ENCODE measurements around the gene CPEB2.

Gene CPEB2

DNA sequence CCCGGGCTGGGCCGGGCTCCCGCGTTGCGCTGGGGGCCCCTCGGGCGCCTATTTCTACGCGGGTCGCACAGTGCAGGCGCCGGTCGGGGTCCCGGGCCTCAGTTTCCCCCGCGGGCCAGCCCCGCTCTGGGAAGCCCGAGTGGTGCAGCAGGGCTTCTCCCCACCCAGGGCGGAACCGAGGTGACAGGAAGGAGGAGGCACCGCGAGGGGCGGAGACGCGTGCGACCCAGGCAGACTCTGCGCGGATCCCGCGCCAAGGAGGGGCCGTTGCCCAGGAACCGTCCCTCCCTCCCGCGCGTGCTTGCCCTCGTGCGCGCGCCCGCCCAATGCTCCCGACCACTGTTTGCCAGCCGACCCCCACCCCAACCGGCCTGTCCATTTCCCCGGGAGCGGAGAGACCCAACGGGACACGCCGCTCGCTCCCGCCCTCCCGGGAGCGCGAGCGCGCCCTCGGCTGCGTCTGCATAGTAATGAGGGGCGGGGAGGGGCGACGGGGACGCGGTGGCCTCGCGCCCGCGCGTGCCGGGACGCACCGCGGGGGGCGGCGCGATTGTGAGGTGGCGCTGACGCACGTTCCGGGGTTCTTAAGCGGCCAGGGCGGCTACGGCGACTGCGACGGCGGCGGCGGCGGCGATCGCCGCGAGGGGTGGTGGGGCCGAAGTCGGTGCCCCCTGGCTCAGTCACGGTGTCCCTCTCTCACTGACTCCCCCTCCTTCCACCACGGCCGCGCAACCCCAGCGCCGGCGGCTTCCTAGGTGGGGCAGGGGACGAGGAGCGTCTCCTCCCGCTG lies at the start of gene CPEB2:
Gene CPEB2, plus strand, starts transcription at position 613 of the 790 bp plus-strand sequence. CDS start 193 bp downstream, outside the sequence.
- Mint-ChIP-seq H3K27me3 (no peaks in the 10 kb centered on the region), H3K36me3 (peaks cover 8% of the 10 kb centered on the region), H3K27ac (peak within 1 kb of the TSS; percentile 90), H3K9me3 (no peaks in the 10 kb centered on the region), H3K4me1 (peaks cover 18% of the 10 kb centered on the region), H3K4me3 (peak within 1 kb of the TSS; percentile 95)
- peak; percentile 85 for ATAC-seq

DNA sequence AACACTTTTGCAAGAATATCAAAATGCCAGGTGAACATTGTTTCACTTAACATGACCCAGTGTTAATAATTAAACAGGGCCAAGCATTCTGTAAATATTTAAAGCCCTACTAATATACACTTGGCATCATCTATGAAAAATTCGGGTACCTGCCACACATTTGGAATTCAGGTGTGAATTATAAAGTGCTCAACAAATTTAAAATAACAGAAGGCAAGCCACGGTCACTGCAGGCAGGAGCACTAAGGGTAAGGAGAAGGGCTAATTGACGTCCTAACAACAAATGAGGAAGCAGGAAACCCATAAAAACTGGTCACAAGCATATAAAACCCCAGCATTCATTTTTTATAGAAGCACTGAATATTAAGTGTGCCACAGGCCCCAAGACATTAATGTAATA lies 43.8 kb upstream of the CPEB2 start:
- Mint-ChIP-seq H3K4me1 (peaks cover 8% of the 10 kb centered on the region), H3K27me3 (peaks cover 33% of the 10 kb centered on the region), H3K36me3 (no peaks in the 10 kb centered on the region), H3K4me3 (no peak overlapping the region), H3K27ac (no peak overlapping the region), H3K9me3 (no peaks in the 10 kb centered on the region)
- no peak for ATAC-seq

GRCh38 chr4:14961292-14961691 lies 41.0 kb upstream of the CPEB2 start:
- Mint-ChIP-seq H3K4me3 (no peak overlapping the region), H3K27ac (no peak overlapping the region), H3K36me3 (no peaks in the 10 kb centered on the region), H3K9me3 (no peaks in the 10 kb centered on the region), H3K4me1 (peaks cover 8% of the 10 kb centered on the region), H3K27me3 (peaks cover 22% of the 10 kb centered on the region)
- ATAC-seq = no peak

- Mint-ChIP-seq H3K4me1 (peaks cover 8% of the 10 kb centered on the region), H3K4me3 (no peak overlapping the region), H3K9me3 (no peaks in the 10 kb centered on the region), H3K27me3 (peaks cover 11% of the 10 kb centered on the region), H3K27ac (no peak overlapping the region), H3K36me3 (no peaks in the 10 kb centered on the region)
- ATAC-seq = no peak
Measured at GRCh38 chr4:14965071-14965470, 37.2 kb upstream of the CPEB2 start.

- ATAC-seq = no peak
- Mint-ChIP-seq H3K4me3 (no peak overlapping the region), H3K27ac (no peak overlapping the region)
Measured at GRCh38 chr4:14967982-14968381, 34.3 kb upstream of the CPEB2 start.

GRCh38 chr4:14977830-14978229 lies 24.5 kb upstream of the CPEB2 start:
- ATAC-seq = no peak
- Mint-ChIP-seq H3K4me3 (no peak overlapping the region), H3K4me1 (no peaks in the 10 kb centered on the region), H3K36me3 (peaks cover 12% of the 10 kb centered on the region), H3K27ac (no peak overlapping the region), H3K27me3 (peaks cover 19% of the 10 kb centered on the region), H3K9me3 (peaks cover 5% of the 10 kb centered on the region)

More at GRCh38 chr4:14967982-14968381, 34.3 kb upstream of the CPEB2 start:
- Mint-ChIP-seq H3K36me3 (no peaks in the 10 kb centered on the region), H3K4me1 (peaks cover under 1% of the 10 kb centered on the region), H3K27me3 (peaks cover 22% of the 10 kb centered on the region), H3K9me3 (peaks cover 3% of the 10 kb centered on the region)

- no peaks in the 10 kb centered on the region for H3K9me3 Mint-ChIP-seq
- peaks cover 4% of the 10 kb centered on the region for H3K36me3 Mint-ChIP-seq
- no peak for ATAC-seq
- H3K27me3 Mint-ChIP-seq = no peaks in the 10 kb centered on the region
- no peak overlapping the region for H3K4me3 Mint-ChIP-seq
- no peak overlapping the region for H3K27ac Mint-ChIP-seq
- H3K4me1 Mint-ChIP-seq = no peaks in the 10 kb centered on the region
Measured at GRCh38 chr4:14984448-14984847, 17.8 kb upstream of the CPEB2 start.

DNA sequence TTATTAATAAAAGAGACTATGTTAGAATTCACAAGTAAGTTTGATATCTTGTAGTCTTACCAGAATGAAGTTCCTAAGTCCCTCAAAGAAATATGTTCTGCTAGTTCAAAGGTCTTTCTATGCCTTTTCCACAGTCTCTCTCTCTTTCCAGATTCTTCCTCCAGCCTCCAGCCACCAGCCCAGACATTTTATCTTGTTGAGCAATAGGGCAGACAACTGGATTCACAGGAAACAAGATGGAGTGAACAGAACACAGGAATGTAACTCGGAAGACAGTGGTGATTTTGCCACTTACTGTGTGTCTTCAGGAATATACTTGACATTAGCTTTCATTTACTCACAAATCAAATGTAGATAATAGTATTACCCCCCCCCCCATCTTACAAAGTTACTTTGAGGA lies 17.1 kb upstream of the CPEB2 start:
- no peak for ATAC-seq
- Mint-ChIP-seq H3K4me3 (no peak overlapping the region), H3K9me3 (no peaks in the 10 kb centered on the region), H3K36me3 (no peaks in the 10 kb centered on the region), H3K27ac (no peak overlapping the region), H3K27me3 (no peaks in the 10 kb centered on the region), H3K4me1 (no peaks in the 10 kb centered on the region)

- no peak overlapping the region for H3K4me3 Mint-ChIP-seq
- H3K27me3 Mint-ChIP-seq = no peaks in the 10 kb centered on the region
- ATAC-seq = no peak
- no peak overlapping the region for H3K27ac Mint-ChIP-seq
- H3K9me3 Mint-ChIP-seq = no peaks in the 10 kb centered on the region
- H3K36me3 Mint-ChIP-seq = no peaks in the 10 kb centered on the region
- H3K4me1 Mint-ChIP-seq = no peaks in the 10 kb centered on the region
Measured at GRCh38 chr4:14985843-14986242, 16.4 kb upstream of the CPEB2 start.

DNA sequence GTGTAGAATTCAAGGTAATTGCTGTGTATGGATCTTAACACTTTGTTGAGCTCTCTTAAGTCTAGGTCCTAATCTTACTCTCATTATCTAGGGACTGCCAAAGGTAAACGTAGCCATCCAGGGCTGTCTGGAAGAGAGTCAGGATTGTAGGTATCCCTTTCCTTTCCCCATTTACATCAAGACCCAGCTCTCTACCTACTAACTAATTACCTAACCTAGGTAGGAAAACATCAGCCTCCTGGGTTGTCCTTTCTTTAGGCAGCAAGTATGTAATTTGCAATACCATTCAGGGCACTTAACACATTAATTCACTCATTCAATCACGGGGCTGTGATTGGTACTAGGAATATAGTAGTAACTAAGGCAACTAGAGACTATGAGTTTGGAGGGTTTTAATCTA lies 15.2 kb upstream of the CPEB2 start:
- Mint-ChIP-seq H3K4me3 (no peak overlapping the region), H3K9me3 (no peaks in the 10 kb centered on the region), H3K4me1 (no peaks in the 10 kb centered on the region), H3K36me3 (no peaks in the 10 kb centered on the region), H3K27ac (no peak overlapping the region), H3K27me3 (no peaks in the 10 kb centered on the region)
- no peak for ATAC-seq

- Mint-ChIP-seq H3K4me3 (no peak overlapping the region), H3K27me3 (no peaks in the 10 kb centered on the region), H3K4me1 (peaks cover 8% of the 10 kb centered on the region), H3K27ac (no peak overlapping the region), H3K9me3 (no peaks in the 10 kb centered on the region), H3K36me3 (no peaks in the 10 kb centered on the region)
- ATAC-seq = no peak
Measured at GRCh38 chr4:14990484-14990883, 11.8 kb upstream of the CPEB2 start.

GRCh38 chr4:14994242-14994641 lies 8.0 kb upstream of the CPEB2 start:
- H3K27ac Mint-ChIP-seq = no peak overlapping the region
- no peak for ATAC-seq

DNA sequence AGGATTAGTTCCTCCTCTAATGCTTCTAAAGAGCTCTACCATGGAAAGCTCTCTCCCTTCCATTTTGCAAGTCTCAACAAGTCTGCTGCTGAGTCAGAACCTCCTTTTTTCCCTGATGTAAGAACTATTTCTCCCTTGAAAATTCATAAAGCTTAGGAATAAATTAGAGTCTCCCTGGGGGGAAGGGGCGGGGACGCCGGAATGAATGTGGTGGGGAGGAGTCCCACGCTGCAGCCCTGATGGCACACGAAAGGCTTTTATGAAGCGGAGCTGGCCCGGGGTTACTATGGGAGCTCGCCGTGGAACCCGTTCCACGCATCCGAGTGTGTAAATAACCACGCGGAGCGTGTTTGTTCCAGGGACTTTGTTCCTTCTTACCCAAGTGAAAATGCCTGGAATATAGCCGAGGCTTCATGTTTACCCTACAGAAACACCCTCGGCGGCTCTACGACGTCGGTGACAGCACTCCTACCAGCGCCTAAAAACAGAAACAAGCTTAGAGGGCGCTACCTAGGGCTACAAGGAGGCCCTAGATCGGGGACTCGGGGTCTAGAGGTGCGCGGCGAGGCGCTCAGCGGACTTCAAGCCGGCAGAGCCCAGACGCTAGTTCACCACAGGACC lies 923 bp upstream of the CPEB2 start:
- peaks cover 7% of the 10 kb centered on the region for H3K36me3 Mint-ChIP-seq
- H3K27ac Mint-ChIP-seq = peak overlapping the region; percentile 90
- peak overlapping the region; percentile 95 for H3K4me3 Mint-ChIP-seq
- H3K9me3 Mint-ChIP-seq = no peaks in the 10 kb centered on the region
- ATAC-seq = peak; percentile 22
- H3K27me3 Mint-ChIP-seq = no peaks in the 10 kb centered on the region
- H3K4me1 Mint-ChIP-seq = peaks cover 18% of the 10 kb centered on the region

More at GRCh38 chr4:14994242-14994641, 8.0 kb upstream of the CPEB2 start:
- H3K9me3 Mint-ChIP-seq = no peaks in the 10 kb centered on the region
- no peak overlapping the region for H3K4me3 Mint-ChIP-seq
- peaks cover 6% of the 10 kb centered on the region for H3K36me3 Mint-ChIP-seq
- peaks cover 8% of the 10 kb centered on the region for H3K4me1 Mint-ChIP-seq
- no peaks in the 10 kb centered on the region for H3K27me3 Mint-ChIP-seq

DNA sequence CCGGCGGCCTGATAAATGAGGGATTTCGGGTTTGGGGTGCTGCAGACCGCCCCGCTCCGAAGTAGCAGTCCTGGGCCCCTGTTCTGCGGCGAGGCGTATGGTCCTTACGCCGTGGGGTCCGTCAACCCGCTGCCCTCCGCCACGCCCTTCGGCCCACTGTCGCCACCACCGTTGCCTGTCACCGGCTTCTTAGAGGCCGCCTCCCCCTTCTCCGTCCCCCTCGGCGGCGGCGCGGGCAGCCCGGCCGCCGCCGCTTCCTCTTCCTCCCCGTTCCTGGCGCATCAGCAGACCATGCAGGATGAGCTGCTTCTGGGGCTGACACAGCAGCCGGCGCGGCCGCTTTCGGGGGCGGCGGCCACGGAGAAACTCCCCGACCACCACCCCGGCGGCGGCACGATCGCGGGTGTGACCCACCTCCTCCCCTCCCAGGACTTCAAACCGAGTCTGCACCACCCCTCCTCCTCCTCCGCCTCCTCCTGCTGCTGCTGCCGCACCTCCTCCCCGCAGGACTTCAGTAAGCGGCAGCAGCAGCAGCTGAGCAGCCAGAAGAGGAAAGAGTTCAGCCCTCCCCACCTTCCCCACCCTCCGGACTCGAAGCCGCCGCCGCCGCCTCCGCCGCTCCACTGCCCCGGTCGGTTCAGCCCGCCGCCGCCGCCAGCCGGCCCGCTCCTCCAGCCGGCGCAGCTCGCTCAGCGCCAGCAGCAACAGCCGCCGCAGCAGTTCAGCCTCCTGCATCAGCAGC lies 549 bp downstream of the CPEB2 start:
- peaks cover 18% of the 10 kb centered on the region for H3K4me1 Mint-ChIP-seq
- H3K27me3 Mint-ChIP-seq = no peaks in the 10 kb centered on the region
- ATAC-seq = peak; percentile 60
- H3K27ac Mint-ChIP-seq = peak overlapping the region; percentile 90
- peak overlapping the region; percentile 95 for H3K4me3 Mint-ChIP-seq
- H3K36me3 Mint-ChIP-seq = peaks cover 12% of the 10 kb centered on the region
- H3K9me3 Mint-ChIP-seq = no peaks in the 10 kb centered on the region

DNA sequence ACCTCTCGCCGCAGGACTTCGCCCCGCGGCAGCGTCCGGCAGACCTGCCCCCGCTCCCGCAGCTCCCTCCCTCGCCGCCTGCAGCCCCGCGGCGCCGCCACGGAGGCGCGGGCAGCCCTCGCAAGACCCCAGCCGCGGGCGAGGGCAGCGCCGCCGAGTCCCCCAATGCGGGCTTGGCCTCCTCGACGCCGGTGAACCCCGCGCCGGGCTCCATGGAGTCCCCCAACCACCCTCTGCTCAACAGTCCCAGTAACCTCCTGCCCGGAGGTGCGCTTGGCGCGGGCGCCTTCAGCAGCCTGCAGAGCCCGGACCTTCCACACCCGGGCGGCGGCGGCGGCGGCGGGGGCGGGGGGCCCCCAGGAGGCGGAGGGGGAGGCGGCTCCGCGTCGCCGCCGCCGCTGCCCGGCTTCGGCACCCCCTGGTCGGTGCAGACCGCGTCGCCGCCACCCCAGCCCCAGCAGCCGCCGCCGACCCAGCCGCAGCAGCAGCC lies 1.2 kb downstream of the CPEB2 start:
- no peaks in the 10 kb centered on the region for H3K9me3 Mint-ChIP-seq
- no peaks in the 10 kb centered on the region for H3K27me3 Mint-ChIP-seq
- H3K4me3 Mint-ChIP-seq = peak overlapping the region; percentile 95
- peak; percentile 46 for ATAC-seq
- H3K27ac Mint-ChIP-seq = peak overlapping the region; percentile 90
- peaks cover 24% of the 10 kb centered on the region for H3K4me1 Mint-ChIP-seq
- peaks cover 18% of the 10 kb centered on the region for H3K36me3 Mint-ChIP-seq
